HG03025 (cell line): ENCODE data around the gene ZBTB7C.

Source experiments
- ATAC-seq: cut with Tn5 transposase; IDR thresholded peaks from one replicate; pipeline ENCODE4 v1.9.1; 2021; ENCODE audit warnings: mild to moderate bottlenecking, moderate library complexity; ENCODE audit not compliant: unreplicated experiment, low FRiP score

ZBTB7C gene

DNA sequence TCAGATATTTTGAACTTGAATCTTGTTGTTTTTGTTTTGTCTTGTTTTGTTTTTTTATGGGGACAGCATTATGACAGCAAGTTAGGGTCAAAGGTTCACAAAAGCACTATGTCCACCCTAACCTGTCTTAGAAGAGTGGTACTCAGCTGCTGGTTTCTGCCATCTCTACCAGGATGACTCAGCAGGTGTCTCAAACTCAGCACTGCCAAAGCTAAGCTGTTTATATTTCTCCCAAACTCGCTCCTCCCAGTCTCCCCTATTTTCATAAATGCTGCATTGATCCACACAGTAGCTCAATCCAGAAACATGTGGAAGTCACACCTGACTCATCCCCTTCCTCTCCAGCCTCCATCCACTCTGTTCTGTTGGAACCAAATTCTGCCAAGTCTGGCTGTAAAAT lies 134.9 kb downstream of the ZBTB7C start:
- no peak for ATAC-seq

DNA sequence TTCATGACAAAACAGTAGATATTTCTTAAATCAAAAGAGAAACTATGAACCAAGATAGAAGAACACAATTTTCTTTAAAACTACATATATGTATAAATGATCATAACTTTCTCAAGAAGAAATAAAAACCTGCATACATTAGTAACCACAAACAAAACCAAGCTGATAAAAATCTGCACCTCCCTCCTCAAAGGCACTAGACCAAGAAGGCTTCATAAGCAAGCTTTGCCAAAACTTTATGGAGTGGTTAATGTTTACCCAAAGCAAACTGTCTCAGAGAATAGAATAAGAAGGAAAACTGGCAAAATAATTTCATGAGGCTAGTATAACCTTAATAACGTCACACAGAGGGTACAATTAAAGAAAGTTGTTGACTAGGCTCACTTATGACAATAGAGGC lies 138.3 kb downstream of the ZBTB7C start:
- no peak for ATAC-seq

- ATAC-seq, result no peak
These were observed 143.9 kb downstream of the ZBTB7C start for GRCh38 chr18:48265328-48265727.

DNA sequence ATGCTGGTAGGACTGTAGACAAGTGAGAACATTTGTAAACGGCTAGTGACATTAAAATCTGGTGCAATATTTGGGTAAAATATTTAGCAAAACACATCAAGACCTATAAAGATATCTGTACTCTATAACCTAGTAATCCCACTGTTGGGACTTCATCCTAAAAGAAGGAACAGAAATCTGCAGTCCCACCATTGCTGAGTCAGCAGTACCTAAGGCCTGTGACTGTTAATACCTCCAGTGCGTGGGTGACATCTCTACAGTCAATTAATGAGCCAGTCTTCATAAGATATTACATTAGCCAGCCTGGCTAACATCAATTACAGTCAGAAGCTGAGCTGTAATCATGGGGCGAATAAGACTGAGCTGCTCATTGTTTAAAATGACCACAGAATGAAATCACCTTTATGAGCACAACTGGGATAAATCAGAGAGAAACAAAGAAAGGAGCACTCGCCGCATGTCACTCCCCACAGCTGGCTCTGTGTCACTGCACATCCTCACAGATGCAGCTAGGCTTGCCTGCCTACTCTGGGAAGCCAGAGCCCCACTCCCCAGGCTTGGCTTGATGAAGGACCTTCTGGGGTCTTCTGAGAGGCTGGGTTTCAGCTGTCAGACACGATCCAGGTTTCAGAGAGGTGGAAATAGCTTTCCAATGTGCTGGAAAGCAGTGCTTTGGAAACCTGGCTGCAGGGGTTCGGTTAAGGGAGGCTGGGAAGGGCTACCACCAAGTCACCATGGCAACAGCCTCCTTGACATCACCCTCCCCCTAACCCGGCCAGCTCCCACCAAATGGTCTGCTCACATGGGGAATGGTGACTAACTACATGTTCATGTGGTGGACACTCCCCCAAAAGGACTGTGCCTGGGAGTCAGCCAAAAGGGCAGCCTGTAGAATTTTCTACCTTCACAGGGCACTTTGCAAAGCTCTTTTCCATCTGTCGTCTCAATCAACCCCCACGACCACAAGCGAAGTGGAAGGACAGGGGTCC lies 145.0 kb downstream of the ZBTB7C start:
- ATAC-seq, result no peak

DNA sequence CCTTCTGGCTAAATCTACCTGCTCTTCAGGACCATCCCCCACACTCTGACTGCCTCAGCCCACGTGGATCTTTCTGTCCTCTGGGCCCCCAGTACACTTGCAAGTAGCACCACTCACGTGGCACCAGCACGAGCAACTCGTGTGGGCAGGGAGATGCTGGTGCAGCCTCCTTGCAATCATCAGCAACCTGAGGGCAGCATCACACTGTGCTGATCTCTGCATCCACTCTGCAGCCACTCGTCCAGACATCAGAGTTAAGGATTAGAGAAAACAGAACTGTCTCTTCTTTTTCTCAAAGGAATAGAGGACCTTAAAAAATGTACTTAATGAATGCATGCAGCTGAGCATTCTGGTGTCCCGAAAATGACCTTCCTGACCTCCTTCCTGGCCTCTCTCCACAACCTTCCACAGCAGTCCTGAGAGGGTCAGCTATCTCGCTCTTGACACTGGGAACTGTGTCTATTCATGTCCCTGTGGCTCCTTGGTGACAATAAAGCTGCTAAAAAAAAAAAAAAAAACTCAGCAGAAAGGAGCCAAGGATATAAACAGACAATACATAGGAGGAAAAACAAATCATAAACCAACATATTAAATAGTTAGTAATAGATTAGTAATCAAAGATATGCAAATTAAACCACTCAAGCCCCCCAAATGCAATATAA lies 145.9 kb downstream of the ZBTB7C start:
- no peak for ATAC-seq

DNA sequence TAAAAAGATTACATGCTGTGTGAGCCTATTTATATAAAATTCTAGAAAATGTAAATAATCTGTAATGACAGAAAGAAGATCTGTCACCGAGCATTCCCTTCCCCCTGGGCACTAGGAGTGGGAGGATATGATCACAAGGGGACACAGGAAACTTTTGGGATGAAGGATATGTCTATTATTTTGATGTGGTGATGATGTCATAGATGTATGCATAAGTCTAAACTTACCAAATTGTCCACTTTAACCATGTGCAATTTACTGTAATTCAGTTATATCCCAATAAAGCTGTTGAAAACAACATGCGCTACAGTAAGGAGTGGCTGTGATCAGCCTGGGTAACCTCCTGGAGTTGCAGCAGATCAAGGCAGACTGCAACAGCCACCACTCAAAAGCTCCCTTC lies 148.9 kb downstream of the ZBTB7C start:
- no peak for ATAC-seq

DNA sequence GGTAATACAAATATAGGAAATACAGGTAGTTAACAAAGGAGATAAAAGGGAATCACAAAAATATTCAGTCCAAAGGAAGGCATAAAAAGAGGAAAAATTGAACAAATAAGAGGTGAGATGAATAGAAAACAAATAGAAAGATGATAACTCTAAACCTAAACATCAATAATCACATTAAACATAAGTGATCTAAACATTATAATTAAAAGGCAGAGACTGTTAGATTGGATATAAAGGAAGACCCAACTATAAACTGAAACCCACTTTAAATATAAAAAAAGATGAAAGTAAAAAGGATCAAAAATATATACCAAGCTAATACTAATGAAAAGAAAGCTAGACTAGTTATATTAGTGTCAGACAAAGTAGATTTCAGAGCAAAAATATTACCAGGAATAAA lies 152.3 kb downstream of the ZBTB7C start:
- ATAC-seq, result no peak

GRCh38 chr18:48254077-48254602 lies 155.0 kb downstream of the ZBTB7C start:
- ATAC-seq, result no peak

DNA sequence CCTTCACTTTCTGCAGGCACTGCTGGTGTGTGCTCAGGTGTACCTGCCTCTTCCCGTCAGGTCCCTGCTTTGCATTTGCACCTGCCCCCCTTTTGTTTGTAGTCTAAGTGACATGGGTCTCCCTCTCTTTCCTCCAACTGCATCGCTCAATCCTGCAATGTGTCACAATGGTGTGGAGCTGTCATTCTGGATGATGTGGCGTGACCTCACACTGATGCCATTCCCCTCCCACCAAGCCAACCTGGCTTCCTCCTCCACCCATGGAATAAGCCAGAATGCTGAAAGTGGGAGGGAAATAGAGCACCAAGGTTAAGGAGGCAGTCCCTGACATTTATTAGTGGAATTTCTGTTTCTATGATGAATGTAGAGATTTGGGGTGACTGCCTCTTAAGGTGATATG lies 156.7 kb downstream of the ZBTB7C start:
- no peak for ATAC-seq

GRCh38 chr18:48250918-48251317 lies 158.3 kb downstream of the ZBTB7C start:
- ATAC-seq, result no peak

- no peak for ATAC-seq
These were observed 158.7 kb downstream of the ZBTB7C start for GRCh38 chr18:48250362-48250907.

DNA sequence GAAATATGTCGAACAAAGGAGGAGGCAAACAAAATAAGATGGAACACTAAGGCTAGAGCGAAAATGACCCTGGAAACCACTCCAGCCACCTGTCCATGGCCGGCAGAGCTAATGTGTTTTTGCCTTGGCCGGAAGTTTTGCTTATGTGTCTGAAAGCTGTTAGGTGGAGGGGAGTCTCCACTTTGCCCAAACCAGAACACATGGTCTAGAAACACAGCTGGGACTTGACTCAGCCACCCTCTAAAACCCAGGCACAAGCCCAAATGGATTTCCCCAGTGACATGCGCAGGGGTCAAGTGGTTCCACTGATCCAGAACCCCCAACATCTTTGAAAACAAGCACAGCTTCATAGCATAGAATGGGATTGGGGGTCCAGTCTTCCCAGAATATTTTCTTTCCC lies 159.3 kb downstream of the ZBTB7C start:
- ATAC-seq, result no peak

DNA sequence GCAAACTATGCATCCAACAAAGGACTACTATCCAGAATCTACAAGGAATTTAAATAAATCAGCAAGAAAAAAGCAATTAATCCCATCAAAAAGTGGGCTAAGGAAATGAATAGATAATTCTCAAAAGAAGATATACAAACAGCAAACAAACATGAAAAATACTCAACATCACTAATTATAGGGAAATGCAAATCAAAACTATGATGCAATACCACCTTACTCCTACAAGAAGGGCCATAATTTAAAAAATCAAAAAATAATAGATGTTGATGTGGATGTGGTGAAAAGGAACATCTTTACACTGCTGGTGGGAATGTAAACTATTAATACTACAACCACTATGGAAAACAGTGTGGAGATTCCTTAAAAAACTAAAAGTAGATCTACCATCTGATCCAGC lies 164.7 kb downstream of the ZBTB7C start:
- ATAC-seq, result no peak

- no peak for ATAC-seq
These were observed 170.5 kb downstream of the ZBTB7C start for GRCh38 chr18:48238636-48239035.

- no peak for ATAC-seq
These were observed 171.0 kb downstream of the ZBTB7C start for GRCh38 chr18:48238206-48238605.

GRCh38 chr18:48236822-48237221 lies 172.4 kb downstream of the ZBTB7C start:
- ATAC-seq, result no peak

DNA sequence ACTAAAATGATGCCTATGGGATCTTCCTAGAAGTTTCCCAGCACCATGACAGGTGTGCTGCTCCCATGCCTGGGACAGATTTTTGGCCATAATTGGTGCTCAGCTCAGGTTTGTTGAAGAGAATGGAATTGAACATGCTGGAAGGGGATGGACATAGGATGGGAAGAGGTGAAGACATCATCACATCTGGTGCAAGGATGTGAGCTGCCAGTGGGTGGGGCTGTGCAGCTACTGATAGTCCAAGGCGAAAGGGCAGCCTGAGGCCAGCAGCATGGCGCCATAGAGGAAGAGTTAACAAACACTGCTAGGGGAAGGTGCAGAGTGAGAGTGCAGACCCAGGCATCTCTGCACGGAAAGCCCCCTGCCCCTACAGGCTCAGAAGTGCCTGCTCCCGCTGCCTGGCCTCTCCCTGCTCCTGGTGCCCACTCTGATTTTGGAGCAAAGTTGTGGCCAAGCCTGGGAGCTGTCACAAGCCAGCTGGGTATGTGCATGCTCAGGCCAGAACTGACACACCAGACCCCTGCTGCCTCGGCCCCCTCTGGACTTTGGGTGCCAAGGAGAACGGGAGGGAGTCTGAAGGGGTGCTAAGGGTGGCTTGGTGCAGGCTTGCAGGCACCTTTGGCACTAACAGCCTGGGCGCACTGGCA lies 178.6 kb downstream of the ZBTB7C start:
- no peak for ATAC-seq

DNA sequence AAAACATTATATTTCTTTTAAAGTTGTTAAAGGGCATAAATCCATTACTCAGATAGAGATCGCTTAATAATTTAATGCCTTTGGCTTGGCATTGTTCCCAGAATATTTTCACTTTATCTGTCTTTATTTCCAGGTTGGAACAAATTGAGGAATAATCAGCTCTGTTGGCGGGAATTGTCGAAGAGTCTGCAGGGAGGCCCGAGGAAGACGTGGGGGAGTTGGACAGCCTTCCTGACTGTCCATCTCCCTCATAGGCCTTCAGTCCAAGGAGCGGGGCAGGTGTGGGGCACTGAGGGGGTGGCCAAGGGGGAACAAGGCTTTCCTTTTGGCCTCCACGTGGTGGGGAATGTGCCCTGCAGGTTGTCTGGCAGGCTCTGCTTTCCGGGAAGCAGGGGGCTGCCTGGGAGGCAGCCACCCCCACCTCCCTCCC lies 179.6 kb downstream of the ZBTB7C start:
- no peak for ATAC-seq

GRCh38 chr18:48228841-48229240 lies 180.3 kb downstream of the ZBTB7C start:
- no peak for ATAC-seq

DNA sequence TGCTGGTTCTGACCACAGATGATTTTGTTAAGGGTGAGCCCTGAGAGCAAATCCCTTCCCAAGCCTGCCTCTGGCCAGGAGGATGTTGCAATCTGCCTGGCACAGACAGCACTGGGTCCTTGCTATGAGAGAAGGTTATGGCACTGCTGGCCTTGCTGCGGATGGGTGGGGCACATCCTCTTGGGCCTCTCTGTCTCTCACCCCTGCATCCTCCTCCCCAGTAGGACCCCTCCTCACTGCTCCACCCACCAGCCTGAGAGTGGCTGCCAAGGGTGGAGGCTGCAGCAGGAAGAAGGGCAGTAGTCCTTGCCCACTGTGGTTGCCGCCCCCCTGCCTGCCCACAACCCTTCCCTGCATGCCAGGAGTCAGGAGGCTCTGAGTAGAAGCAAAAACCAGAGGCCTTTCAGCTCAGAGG lies 180.9 kb downstream of the ZBTB7C start:
- no peak for ATAC-seq

DNA sequence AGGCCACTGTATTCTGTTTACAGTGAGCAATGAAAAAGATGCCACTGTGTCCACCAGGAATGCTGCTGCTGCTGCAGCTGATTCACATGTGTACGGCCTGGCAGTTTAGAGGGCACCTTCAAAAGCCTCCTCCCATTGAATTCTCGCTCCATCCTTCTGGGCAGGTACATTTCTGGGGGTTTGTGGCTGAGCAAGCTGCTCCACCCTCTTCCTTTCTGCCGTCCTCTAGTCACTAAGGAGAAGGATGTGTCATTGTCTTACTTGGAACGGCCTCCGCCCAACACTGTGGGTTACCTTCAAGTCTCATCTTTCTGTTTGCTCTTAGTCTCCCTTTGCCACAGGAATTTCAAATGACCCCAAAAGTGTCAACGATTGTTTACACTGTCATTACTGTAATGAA lies 182.0 kb downstream of the ZBTB7C start:
- no peak for ATAC-seq
